OCI-LY7 (cell line): ENCODE results near the gene ZNF497. TPM values are rescaled to one million over a fixed set of nuclear protein-coding genes. Genes with fewer than 3 reads are reported as not detected.

ENCODE experiments used
- BruUV-seq: library from RNA; stranded (reverse); fragments of 400-500 nt; replicated peaks from 2 replicates; lab custom pipeline; 2021; lab: Mats Ljungman, UMichigan
- CTCF ChIA-PET: fragments of 300-600 bp; sonication (Branson Sonifier 250); formaldehyde crosslinking; loops from one replicate; lab custom pipeline; 2022; ENCODE audit warnings: antibody characterized with exemption; ENCODE audit not compliant: unreplicated experiment; lab: Charles Lee
- POLR2A ChIA-PET: fragments of 300-600 bp; sonication (Branson Sonifier 250); formaldehyde crosslinking; loops from one replicate; lab custom pipeline; 2022; ENCODE audit warnings: antibody characterized with exemption; lab: Charles Lee
- DNase-seq: peaks from one replicate; pipeline ENCODE4 v3.0.0-alpha.2; 2015; ENCODE audit warnings: low spot score
- H2AFZ ChIP-seq: fragments of 200-600 bp; sonication (generic), shearing (Covaris generic); 2 replicates; pipeline ENCODE4 v1.6.1; 2014; ENCODE audit warnings: mild to moderate bottlenecking, antibody characterized with exemption, low read length, moderate library complexity
- H3K27ac ChIP-seq: fragments of 200-600 bp; sonication (generic); 2 replicates; pipeline ENCODE4 v1.5.1; 2014; ENCODE audit warnings: mixed run types, low read depth, mild to moderate bottlenecking, moderate library complexity, low read length, inconsistent platforms; ENCODE audit not compliant: poor library complexity, severe bottlenecking
- H3K36me3 ChIP-seq: fragments of 200-600 bp; sonication (generic); 2 replicates; pipeline ENCODE4 v1.6.1; 2014; ENCODE audit warnings: mild to moderate bottlenecking, antibody characterized with exemption, low read length, moderate library complexity, mixed read lengths; ENCODE audit not compliant: insufficient read depth
- H3K4me1 ChIP-seq: fragments of 200-600 bp; sonication (generic); 2 replicates; pipeline ENCODE4 v1.5.1; 2014; ENCODE audit warnings: mild to moderate bottlenecking, low read length; ENCODE audit not compliant: insufficient read depth, poor library complexity, severe bottlenecking
- H3K4me2 ChIP-seq: fragments of 200-600 bp; sonication (generic); 2 replicates; pipeline ENCODE4 v1.6.1; 2014; ENCODE audit warnings: mild to moderate bottlenecking, low read length
- H3K4me3 ChIP-seq: fragments of 200-600 bp; sonication (generic); 2 replicates; pipeline ENCODE4 v1.5.1; 2014; ENCODE audit warnings: mild to moderate bottlenecking, low read depth, low read length; ENCODE audit not compliant: poor library complexity, severe bottlenecking
- H3K79me2 ChIP-seq: fragments of 200-600 bp; sonication (generic); 2 replicates; pipeline ENCODE4 v1.6.1; 2016; ENCODE audit warnings: low read depth, mild to moderate bottlenecking, low read length, moderate library complexity, mixed read lengths; ENCODE audit not compliant: insufficient read depth
- H3K9me2 ChIP-seq: fragments of 200-600 bp; sonication (generic); 2 replicates; pipeline ENCODE4 v1.6.1; 2016; ENCODE audit warnings: mild to moderate bottlenecking, low read length, mixed read lengths; ENCODE audit not compliant: insufficient read depth
- H3K9me3 ChIP-seq: fragments of 200-600 bp; sonication (generic); 2 replicates; pipeline ENCODE4 v1.6.1; 2014; ENCODE audit warnings: mild to moderate bottlenecking, mixed run types, low read length, mixed read lengths
- H4K20me1 ChIP-seq: fragments of 200-600 bp; sonication (generic); 2 replicates; pipeline ENCODE4 v1.6.1; 2014; ENCODE audit warnings: mild to moderate bottlenecking, antibody characterized with exemption, low read length, moderate library complexity, mixed read lengths; ENCODE audit not compliant: insufficient read depth
- EZH2phosphoT487 ChIP-seq: fragments of 200-600 bp; sonication (generic); IDR thresholded peaks from 2 replicates; pipeline ENCODE4 v1.6.1; 2018; ENCODE audit warnings: low read depth, borderline replicate concordance, mild to moderate bottlenecking, mixed run types, antibody characterized with exemption, low read length, moderate library complexity, mixed read lengths
- intact Hi-C: fragments of 100-400 bp; cut with micrococcal nuclease; formaldehyde crosslinking; loops from one replicate; pipeline ENCODE4 v1.10.0; 2022; ENCODE audit not compliant: unreplicated experiment
- total RNA-seq, 2 experiments: library from RNA; depleted of rRNA in 1 of 2; stranded (reverse); fragments of >200 nt in 1 of 2; shearing (Covaris generic) in 1 of 2; gene quantifications; 2 replicates each; pipeline ENCODE4 v1.2.3, GENCODE V29; 2014 to 2022
- TF ChIP-seq, protein P1 (sequence below): fragments of 200-600 bp; sonication (generic); conservative IDR thresholded peaks from 2 replicates; pipeline ENCODE4 v1.5.1; 2014; ENCODE audit warnings: mild to moderate bottlenecking, antibody characterized with exemption, low read length, moderate library complexity, mixed read lengths

The ZNF497 gene
- total RNA-seq, 2 experiments from 2014 or later, result 3.6 to 6.1 TPM

GRCh38 chr19:58372311-58373133, 10.0 kb upstream of the ZNF497 start:
- H3K27ac ChIP-seq, result no peak overlapping the region
- no TSS peak for BruUV-seq
- ChIA-PET POLR2A (interaction anchor here (1.2 kb wide), 1 partner anchor 10 kb away, joined by 4 read pairs; the partner anchor contains the start of gene ZNF497), CTCF (no interaction called here)
- H3K79me2 ChIP-seq, result no peaks in the 10 kb centered on the region
- no peak overlapping the region for H2AFZ ChIP-seq
- intact Hi-C loops, result no loop called here
- H3K4me1 ChIP-seq, result peaks cover 5% of the 10 kb centered on the region
- TF ChIP-seq, protein P1, sequence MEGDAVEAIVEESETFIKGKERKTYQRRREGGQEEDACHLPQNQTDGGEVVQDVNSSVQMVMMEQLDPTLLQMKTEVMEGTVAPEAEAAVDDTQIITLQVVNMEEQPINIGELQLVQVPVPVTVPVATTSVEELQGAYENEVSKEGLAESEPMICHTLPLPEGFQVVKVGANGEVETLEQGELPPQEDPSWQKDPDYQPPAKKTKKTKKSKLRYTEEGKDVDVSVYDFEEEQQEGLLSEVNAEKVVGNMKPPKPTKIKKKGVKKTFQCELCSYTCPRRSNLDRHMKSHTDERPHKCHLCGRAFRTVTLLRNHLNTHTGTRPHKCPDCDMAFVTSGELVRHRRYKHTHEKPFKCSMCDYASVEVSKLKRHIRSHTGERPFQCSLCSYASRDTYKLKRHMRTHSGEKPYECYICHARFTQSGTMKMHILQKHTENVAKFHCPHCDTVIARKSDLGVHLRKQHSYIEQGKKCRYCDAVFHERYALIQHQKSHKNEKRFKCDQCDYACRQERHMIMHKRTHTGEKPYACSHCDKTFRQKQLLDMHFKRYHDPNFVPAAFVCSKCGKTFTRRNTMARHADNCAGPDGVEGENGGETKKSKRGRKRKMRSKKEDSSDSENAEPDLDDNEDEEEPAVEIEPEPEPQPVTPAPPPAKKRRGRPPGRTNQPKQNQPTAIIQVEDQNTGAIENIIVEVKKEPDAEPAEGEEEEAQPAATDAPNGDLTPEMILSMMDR, result peak; percentile 54
- TF ChIP-seq EZH2phosphoT487, result no peak
- H3K9me2 ChIP-seq, result no peaks in the 10 kb centered on the region
- DNase-seq, result peak; percentile 33
- H4K20me1 ChIP-seq, result no peaks in the 10 kb centered on the region
- H3K36me3 ChIP-seq, result no peaks in the 10 kb centered on the region
- no peak overlapping the region for H3K4me2 ChIP-seq
- no peak overlapping the region for H3K4me3 ChIP-seq
- H3K9me3 ChIP-seq, result no peaks in the 10 kb centered on the region

DNA sequence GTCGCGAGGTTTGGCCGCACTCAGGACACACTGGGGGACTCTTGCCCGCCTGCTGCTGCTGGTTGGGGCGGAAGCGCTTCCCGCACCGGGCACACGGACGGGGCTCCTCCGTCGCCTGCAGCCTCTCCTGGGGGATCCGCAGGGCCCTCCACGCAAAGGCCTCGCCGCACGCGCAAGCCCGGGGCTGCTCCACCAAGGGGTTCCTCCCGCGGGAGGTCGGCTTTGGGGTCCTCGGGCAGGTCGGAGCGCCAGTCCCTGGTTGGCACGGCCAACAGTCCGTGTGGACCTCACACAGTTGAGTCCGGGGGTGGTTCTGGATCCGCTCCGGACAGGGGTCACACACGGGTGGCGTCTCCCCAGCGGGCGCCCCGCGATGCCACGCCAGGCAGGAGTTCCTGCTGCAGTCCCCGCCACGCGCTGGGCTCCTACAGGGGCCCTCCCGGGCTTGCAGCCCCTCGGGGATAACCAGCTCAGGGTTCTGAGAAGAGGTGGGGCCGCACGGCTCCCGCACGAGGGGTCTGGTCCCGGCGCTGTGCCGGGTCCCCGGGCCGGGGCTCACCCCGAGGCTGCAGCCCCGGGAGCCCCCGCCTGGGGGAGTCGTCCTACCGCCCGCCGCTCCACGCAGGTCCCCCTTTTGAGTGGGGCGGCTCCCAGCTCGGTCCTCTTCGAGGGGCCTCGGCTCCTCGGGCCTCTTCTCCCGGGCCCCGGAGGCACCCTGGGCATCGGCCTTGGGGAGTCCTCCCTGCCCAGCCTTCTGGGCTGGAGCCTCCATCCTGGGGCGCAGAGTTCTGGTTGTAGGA, 6.2 kb upstream of the ZNF497 start:
- DNase-seq, result no peak
- BruUV-seq, result no TSS peak
- Histone ChIP-seq H3K4me1 (peaks cover 12% of the 10 kb centered on the region), H3K27ac (no peak overlapping the region), H3K4me2 (no peak overlapping the region), H4K20me1 (no peaks in the 10 kb centered on the region), H3K36me3 (no peaks in the 10 kb centered on the region), H3K79me2 (no peaks in the 10 kb centered on the region), H2AFZ (no peak overlapping the region), H3K9me2 (no peaks in the 10 kb centered on the region), H3K4me3 (no peak overlapping the region), H3K9me3 (no peaks in the 10 kb centered on the region)
- TF ChIP-seq EZH2phosphoT487, result no peak
- TF ChIP-seq, protein P1, result no peak
- CTCF ChIA-PET, result no interaction called here
- POLR2A ChIA-PET, result no interaction called here
- intact Hi-C loops, result no loop called here
